Keratinocyte (primary cell): Measurements from ENCODE around the gene CD99L2. TPM values are rescaled to one million over a fixed set of nuclear protein-coding genes. Genes with fewer than 3 reads are reported as not detected.

Source experiments
- DNase-seq: peaks from one replicate; pipeline ENCODE4 v3.0.0-alpha.2; 2011; ENCODE audit warnings: low read depth, missing footprints, low spot score
- FAIRE-seq: peaks from 2 replicates; lab custom pipeline; 2011; peaks lifted over from hg19 to GRCh38; lab: Jason Lieb, UNC
- H2AFZ ChIP-seq: 2 replicates; pipeline ENCODE4 v1.6.0; 2012; ENCODE audit warnings: low read length, control low read depth, inconsistent platforms; ENCODE audit not compliant: control insufficient read depth
- H3K27ac ChIP-seq: 2 replicates; pipeline ENCODE4 v1.5.1; 2011; ENCODE audit warnings: low read length; ENCODE audit not compliant: control insufficient read depth, insufficient read depth
- H3K27me3 ChIP-seq: 3 replicates; pipeline ENCODE4 v1.6.0; 2011; ENCODE audit warnings: low read length; ENCODE audit not compliant: control insufficient read depth, insufficient read depth; ENCODE audit errors: extremely low read depth
- H3K36me3 ChIP-seq, 2 experiments: 2 replicates in 1 of 2; 3 replicates in 1 of 2; pipeline ENCODE4 v1.5.1; 2011; ENCODE audit warnings: low read length in 2 of 2, mild to moderate bottlenecking in 1 of 2; ENCODE audit not compliant: control insufficient read depth in 2 of 2, insufficient read depth in 2 of 2; ENCODE audit errors: extremely low read depth in 1 of 2
- H3K4me1 ChIP-seq: 3 replicates; pipeline ENCODE4 v1.5.1; 2011; ENCODE audit warnings: low read length; ENCODE audit not compliant: control insufficient read depth, insufficient read depth; ENCODE audit errors: extremely low read depth
- H3K4me2 ChIP-seq: 3 replicates; pipeline ENCODE4 v1.6.0; 2011; ENCODE audit warnings: low read depth, low read length; ENCODE audit not compliant: control insufficient read depth, insufficient read depth; ENCODE audit errors: extremely low read depth
- H3K4me3 ChIP-seq, 3 experiments: fragments of 200-600 bp in 1 of 3; sonication (generic) in 1 of 3; 2 replicates in 2 of 3; 3 replicates in 1 of 3; pipeline ENCODE4 v1.5.1; 2011 to 2016; ENCODE audit warnings: low read length in 3 of 3, mild to moderate bottlenecking in 3 of 3, control low read depth in 2 of 3, inconsistent platforms in 1 of 3, low read depth in 1 of 3, mixed read lengths in 1 of 3, mixed run types in 1 of 3, moderate library complexity in 1 of 3; ENCODE audit not compliant: control insufficient read depth in 2 of 3, insufficient read depth in 2 of 3; ENCODE audit errors: extremely low read depth in 1 of 3
- H3K79me2 ChIP-seq: 2 replicates; pipeline ENCODE4 v1.6.0; 2012; ENCODE audit warnings: low read length; ENCODE audit not compliant: control insufficient read depth, insufficient read depth
- H3K9ac ChIP-seq: 3 replicates; pipeline ENCODE4 v1.6.0; 2011; ENCODE audit warnings: low read length; ENCODE audit not compliant: control insufficient read depth, insufficient read depth; ENCODE audit errors: extremely low read depth
- H3K9me1 ChIP-seq: 3 replicates; pipeline ENCODE4 v1.6.0; 2011; ENCODE audit warnings: low read length; ENCODE audit not compliant: control insufficient read depth, insufficient read depth; ENCODE audit errors: extremely low read depth
- H3K9me3 ChIP-seq: 2 replicates; pipeline ENCODE4 v1.5.1; 2012; ENCODE audit warnings: low read depth, low read length; ENCODE audit not compliant: control insufficient read depth
- H4K20me1 ChIP-seq: 3 replicates; pipeline ENCODE4 v1.6.0; 2011; ENCODE audit warnings: low read length; ENCODE audit not compliant: control insufficient read depth, insufficient read depth; ENCODE audit errors: extremely low read depth
- CTCF ChIP-seq, 3 experiments: IDR thresholded peaks in 1 of 3; conservative IDR thresholded peaks in 1 of 3; optimal IDR thresholded peaks in 1 of 3; 2 replicates in 2 of 3; 3 replicates in 1 of 3; pipeline versions ENCODE3 to v1.5.1; 2011; ENCODE audit warnings: low read length in 3 of 3, mild to moderate bottlenecking in 3 of 3, moderate library complexity in 2 of 3, control low read depth in 1 of 3, inconsistent platforms in 1 of 3; ENCODE audit not compliant: insufficient read depth in 2 of 3; ENCODE audit errors: extremely low read depth in 1 of 3
- EZH2 ChIP-seq: IDR thresholded peaks from one replicate; pipeline ENCODE4 v1.6.1; 2012; ENCODE audit warnings: inconsistent platforms, mild to moderate bottlenecking, low read length, moderate library complexity
- dilution Hi-C: fragments of 300-500 bp; cut with MboI; formaldehyde crosslinking; loops from one replicate; pipeline ENCODE4 v1.7.0; 2020; ENCODE audit warnings: low sequenced_read_pairs; ENCODE audit not compliant: extremely low pct_ligation_motif_present
- polyA plus RNA-seq, 5 experiments: library from polyadenylated mRNA; depleted of rRNA in 3 of 5; stranded (reverse) in 3 of 5; stranded (forward) in 1 of 5; unstranded in 1 of 5; fragments of >200 nt; gene quantifications; 1 replicate in 1 of 5; 2 replicates in 3 of 5; 3 replicates in 1 of 5; pipeline versions ENCODE4 v1.2.1 to v1.2.3, GENCODE V29; 2011 to 2012; ENCODE audit warnings: missing spikeins in 2 of 5, low read depth in 1 of 5, low replicate concordance in 1 of 5

Gene CD99L2
- polyA plus RNA-seq, 1 donor (not counting 4 experiments of a cell fraction or from before 2014, with no cell fraction given), result 14.4 TPM

GRCh38 chrX:150849996-150850720, 48.3 kb downstream of the CD99L2 start:
- Histone ChIP-seq H3K36me3 (no peaks in the 10 kb centered on the region), H3K4me3 (no peak overlapping the region), H4K20me1 (no peaks in the 10 kb centered on the region), H3K4me1 (peaks cover 22% of the 10 kb centered on the region), H3K9ac (no peak overlapping the region), H3K4me2 (peak overlapping the region; percentile 0), H2AFZ (no peak overlapping the region), H3K9me1 (no peaks in the 10 kb centered on the region), H3K27me3 (no peaks in the 10 kb centered on the region), H3K27ac (peak overlapping the region; percentile 45), H3K79me2 (peaks cover 5% of the 10 kb centered on the region), H3K9me3 (no peaks in the 10 kb centered on the region)
- DNase-seq, result no peak
- no peak for FAIRE-seq
- dilution Hi-C loops, result no loop called here
- TF ChIP-seq CTCF (optimal IDR thresholded peaks at IDR 0.05 in 1 of 3, IDR thresholded peaks at IDR 0.05 in 1 of 3, conservative IDR thresholded peaks at IDR 0.05 in 1 of 3; ENCODE audit: extremely low read depth in 1 of 3, insufficient read depth in 2 of 3, low read length in 3 of 3) (no peak), EZH2 (no peak)

GRCh38 chrX:150849486-150849885, 49.0 kb downstream of the CD99L2 start:
- Histone ChIP-seq H3K9me1 (no peaks in the 10 kb centered on the region), H3K79me2 (peaks cover 5% of the 10 kb centered on the region), H3K27ac (peak overlapping the region; percentile 38), H3K4me1 (peaks cover 23% of the 10 kb centered on the region), H3K4me2 (no peak overlapping the region), H2AFZ (no peak overlapping the region), H3K27me3 (no peaks in the 10 kb centered on the region), H3K9ac (no peak overlapping the region), H3K9me3 (no peaks in the 10 kb centered on the region), H4K20me1 (no peaks in the 10 kb centered on the region), H3K4me3 (no peak overlapping the region), H3K36me3 (no peaks in the 10 kb centered on the region)
- DNase-seq (no peak), FAIRE-seq (peak; percentile 58)
- dilution Hi-C loops, result no loop called here
- TF ChIP-seq EZH2, result no peak
